GM19455 (cell line): ENCODE measurements around the gene SYTL1.

Source experiments
- ATAC-seq: cut with Tn5 transposase; IDR thresholded peaks from one replicate; pipeline ENCODE4 v1.9.1; 2021; ENCODE audit not compliant: unreplicated experiment

Gene SYTL1

DNA sequence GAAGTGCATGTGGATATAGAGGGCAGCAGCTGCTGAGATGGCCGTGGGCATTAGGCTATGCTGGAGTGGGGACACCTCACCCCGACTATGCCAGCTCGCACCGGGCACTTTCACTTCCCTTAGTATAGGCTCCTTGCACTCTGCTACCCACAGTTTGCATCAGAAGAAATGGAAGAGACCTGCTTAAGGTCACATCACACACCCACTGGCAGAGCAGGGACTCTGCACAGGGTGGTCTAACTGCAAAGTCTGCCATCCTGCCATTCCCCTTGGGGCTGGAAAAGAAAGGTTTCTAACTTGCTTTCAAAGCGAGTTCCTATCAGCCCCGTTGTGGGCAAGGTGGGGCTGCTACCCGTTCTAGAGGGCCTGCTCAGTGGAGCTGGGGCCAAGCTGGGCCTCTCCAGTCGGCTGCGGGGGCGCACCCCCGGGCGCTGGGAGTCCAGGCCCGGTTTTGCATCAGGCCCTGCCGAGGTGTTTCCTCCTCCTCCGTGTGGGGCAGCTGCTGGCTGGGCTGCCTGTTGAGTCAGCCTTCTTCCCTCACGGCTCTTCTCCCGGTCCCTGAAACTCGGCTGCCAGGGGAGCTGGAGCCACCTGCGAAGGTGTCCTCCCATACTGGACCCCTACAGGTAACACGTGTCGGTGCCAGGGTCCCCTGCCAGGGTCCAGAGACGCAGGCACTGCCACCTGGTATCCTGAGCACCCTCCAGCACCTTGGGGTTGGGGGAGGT is at the start of gene SYTL1:
Gene SYTL1 (plus strand): TSS at position 498 of the 728 bp plus-strand sequence. CDS start 3,313 bp downstream, outside the sequence.
- no peak for ATAC-seq

GRCh38 chr1:27292106-27292505 is 49.7 kb upstream of the SYTL1 start:
- no peak for ATAC-seq

- no peak for ATAC-seq
These were observed 47.9 kb upstream of the SYTL1 start for GRCh38 chr1:27293915-27294314.

GRCh38 chr1:27296773-27297291 is 45.0 kb upstream of the SYTL1 start:
- ATAC-seq: no peak

- ATAC-seq: no peak
These were observed 43.9 kb upstream of the SYTL1 start for GRCh38 chr1:27297903-27298302.

- no peak for ATAC-seq
These were observed 43.0 kb upstream of the SYTL1 start for GRCh38 chr1:27298632-27299384.

- no peak for ATAC-seq
These were observed 42.2 kb upstream of the SYTL1 start for GRCh38 chr1:27299385-27300271.

GRCh38 chr1:27300341-27301051 is 41.3 kb upstream of the SYTL1 start:
- ATAC-seq: no peak

DNA sequence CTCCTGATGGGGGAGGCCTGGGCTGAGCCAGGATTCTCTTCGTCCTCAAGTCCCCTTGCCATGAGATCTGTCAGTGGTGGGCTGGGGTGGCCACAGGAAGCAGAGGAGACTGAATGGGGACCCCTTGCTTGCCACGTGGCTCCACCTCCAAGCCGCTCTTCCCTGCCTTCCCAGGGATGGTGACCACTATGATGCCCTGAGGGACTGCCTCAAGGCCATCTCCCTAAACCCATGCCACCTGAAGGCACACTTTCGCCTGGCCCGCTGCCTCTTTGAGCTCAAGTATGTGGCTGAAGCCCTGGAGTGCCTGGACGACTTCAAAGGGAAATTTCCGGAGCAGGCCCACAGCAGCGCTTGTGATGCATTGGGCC is 40.8 kb upstream of the SYTL1 start:
- no peak for ATAC-seq

- ATAC-seq: no peak
These were observed 40.1 kb upstream of the SYTL1 start for GRCh38 chr1:27301582-27302199.

DNA sequence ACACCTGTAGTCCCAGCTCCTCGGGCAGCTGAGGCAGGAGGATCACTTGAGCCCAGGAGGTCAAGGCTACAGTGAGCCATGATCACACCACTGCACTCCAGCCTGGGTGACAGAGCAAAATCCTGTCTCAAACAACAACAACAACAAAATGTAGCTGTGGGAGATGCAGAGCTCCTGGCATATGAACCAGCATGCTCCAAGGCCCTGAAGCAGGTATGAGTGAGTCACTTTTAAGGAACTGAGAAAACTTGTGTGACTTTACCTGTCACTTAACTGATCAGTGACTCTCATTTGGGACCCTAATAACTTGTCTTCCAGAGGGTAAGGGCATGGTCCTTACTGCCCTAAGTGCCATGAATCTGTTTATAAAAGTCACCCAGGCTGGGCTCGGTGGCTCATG is 39.2 kb upstream of the SYTL1 start:
- no peak for ATAC-seq

- no peak for ATAC-seq
These were observed 38.3 kb upstream of the SYTL1 start for GRCh38 chr1:27303509-27303908.

- ATAC-seq: no peak
These were observed 35.8 kb upstream of the SYTL1 start for GRCh38 chr1:27306071-27306470.

DNA sequence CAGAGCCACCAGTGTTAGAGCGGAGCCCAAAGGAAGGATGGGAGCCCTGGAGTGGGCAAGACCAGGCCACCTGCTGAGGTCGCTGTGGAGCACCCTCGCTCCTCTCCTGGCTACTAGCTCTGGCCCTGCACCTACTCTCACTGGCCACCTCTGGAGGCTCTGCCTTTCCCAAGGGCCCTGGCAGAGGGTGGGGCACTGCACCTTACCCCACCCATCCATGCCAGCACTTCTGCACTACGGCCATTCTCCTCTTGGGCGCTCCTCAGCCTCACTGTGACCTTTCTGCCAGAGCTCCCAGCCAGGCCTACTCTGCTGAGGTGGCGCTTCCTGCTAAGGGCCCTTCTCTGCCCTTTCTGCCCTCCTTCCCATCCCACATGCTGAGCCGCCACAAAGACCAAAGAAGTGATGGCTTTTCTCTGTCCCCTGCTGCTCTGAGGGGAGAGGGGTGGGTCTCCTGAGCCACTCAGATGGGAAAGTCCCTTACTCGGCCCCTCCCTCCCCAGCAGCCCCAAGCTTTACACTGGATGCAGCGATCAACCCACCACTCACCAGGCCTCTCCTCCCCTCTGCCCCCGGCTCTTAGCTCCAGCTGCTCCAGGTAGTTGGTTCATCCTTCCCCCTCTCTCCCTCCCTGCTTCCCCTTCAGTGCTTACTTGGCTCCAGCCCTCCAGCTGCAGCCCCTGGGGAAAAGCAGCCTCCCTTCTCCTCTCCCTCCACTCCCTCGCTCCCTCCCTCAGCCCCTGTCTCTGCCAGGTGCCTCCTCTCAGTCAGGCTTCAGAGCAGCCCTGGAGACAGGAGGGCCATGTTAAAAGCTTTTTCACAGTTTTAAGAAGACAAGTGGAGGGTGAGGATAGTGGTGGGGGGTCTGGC is 34.7 kb upstream of the SYTL1 start:
- ATAC-seq: no peak

DNA sequence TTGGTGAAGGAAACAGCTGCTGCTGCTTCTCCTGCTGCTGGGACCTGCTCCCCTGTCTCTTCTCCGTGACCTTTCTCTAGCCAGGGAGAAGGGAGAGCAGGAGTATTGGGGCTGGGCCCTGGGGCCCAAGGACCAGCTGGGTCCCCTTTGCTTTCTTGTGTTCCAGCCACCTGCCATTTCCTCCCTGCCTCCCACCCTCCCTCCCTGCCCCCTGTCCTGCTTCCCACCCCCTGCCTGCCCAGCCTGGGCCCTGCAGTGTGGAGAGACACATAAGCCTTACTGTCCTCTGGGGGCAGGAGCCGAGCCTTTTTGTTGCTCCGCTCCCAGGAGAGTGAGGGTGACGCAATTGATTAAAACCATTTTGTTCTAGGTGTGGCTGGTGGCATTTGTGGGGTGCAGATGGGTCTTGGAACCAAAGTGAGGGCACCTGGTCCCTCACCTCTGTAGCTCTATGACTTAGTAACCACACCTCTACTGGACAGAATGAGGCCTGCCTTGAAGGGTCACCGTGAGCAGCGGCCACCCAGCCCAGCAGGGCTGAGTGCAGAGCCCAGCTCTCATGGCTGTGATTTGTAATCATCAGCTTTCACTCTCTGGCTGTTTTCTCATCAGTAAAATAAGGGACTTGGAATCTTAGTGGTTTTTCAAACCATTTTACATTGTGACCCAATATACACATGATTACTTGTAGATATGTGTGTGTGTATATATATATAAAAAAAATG is 33.8 kb upstream of the SYTL1 start:
- ATAC-seq: no peak

GRCh38 chr1:27314169-27314568 is 27.7 kb upstream of the SYTL1 start:
- ATAC-seq: no peak

- ATAC-seq: no peak
These were observed 27.1 kb upstream of the SYTL1 start for GRCh38 chr1:27314737-27315136.

- no peak for ATAC-seq
These were observed 25.0 kb upstream of the SYTL1 start for GRCh38 chr1:27316860-27317259.

GRCh38 chr1:27318136-27318535 is 23.7 kb upstream of the SYTL1 start:
- no peak for ATAC-seq
